T-helper 1 cell (primary cell): Measurements from ENCODE around the gene PPP2R5C.

Experiments
- DNase-seq, 5 donors: peaks; one replicate each; pipeline ENCODE4 v3.0.0-alpha.2; 2012 to 2020

The PPP2R5C gene

GRCh38 chr14:101972126-101972866 is 210.8 kb downstream of the PPP2R5C start:
- no peak for DNase-seq

DNA sequence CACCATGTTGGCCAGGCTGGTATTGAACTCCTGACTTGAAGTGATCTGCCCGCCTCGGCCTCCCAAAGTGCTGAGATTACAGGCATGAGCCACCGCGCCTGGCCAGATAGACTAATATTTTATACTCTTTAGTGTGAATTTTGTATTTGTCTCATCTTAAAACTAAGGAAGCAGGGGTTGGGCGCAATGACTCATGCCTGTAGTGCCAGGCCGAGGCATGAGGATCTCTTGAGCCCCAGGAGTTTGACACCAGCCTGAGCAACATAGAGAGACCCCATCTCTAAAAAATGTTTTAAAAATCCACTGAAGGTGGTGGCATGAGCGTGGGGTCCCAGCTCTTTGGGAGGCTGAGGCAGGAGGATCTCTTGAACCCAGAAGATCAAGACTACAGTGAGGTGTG is 211.8 kb downstream of the PPP2R5C start:
- DNase-seq = no peak

- DNase-seq = no peak
These were observed 213.7 kb downstream of the PPP2R5C start for GRCh38 chr14:101975231-101975630.
